Activated CD8-positive, alpha-beta T cell treated with anti-CD3 and anti-CD28 coated beads for 36 hours (primary cell): ENCODE results near the gene CANT1. TPM values are rescaled to one million over a fixed set of nuclear protein-coding genes. Genes with fewer than 3 reads are reported as not detected.

Experiments
- ATAC-seq: fragments of 200-7000 bp; cut with Tn5 transposase; one replicate; pipeline ENCODE4 v1.10.0; 2021; ENCODE audit warnings: mild to moderate bottlenecking, moderate library complexity
- CTCF ChIA-PET: fragments of 350-600 bp; sonication (Branson Sonifier 250); formaldehyde crosslinking; loops from one replicate; lab custom pipeline; 2021; ENCODE audit warnings: antibody characterized with exemption; lab: Charles Lee
- POLR2A ChIA-PET: fragments of 350-600 bp; sonication (Branson Sonifier 250); formaldehyde crosslinking; loops from one replicate; lab custom pipeline; 2021; ENCODE audit warnings: antibody characterized with exemption; lab: Charles Lee
- DNase-seq: peaks from one replicate; pipeline ENCODE4 v3.0.0-alpha.2; 2020
- H3K27ac Mint-ChIP-seq: one replicate; pipeline ENCODE4 v1.8.0; 2021; ENCODE audit warnings: mild to moderate bottlenecking, mixed read lengths
- H3K27me3 Mint-ChIP-seq: one replicate; pipeline ENCODE4 v1.8.0; 2021; ENCODE audit warnings: mixed read lengths
- H3K36me3 Mint-ChIP-seq: one replicate; pipeline ENCODE4 v1.8.0; 2021; ENCODE audit warnings: low read depth, mixed read lengths
- H3K4me1 Mint-ChIP-seq: one replicate; pipeline ENCODE4 v1.8.0; 2021; ENCODE audit warnings: low read depth, mixed read lengths
- H3K4me3 Mint-ChIP-seq: one replicate; pipeline ENCODE4 v1.8.0; 2021; ENCODE audit warnings: mild to moderate bottlenecking, moderate library complexity, mixed read lengths
- H3K9me3 Mint-ChIP-seq: one replicate; pipeline ENCODE4 v1.8.0; 2021; ENCODE audit warnings: mixed read lengths
- CTCF ChIP-seq: fragments of 200-600 bp; IDR thresholded peaks from one replicate; pipeline ENCODE4 v1.8.0; 2022; ENCODE audit warnings: antibody characterized with exemption, mild to moderate bottlenecking
- intact Hi-C: fragments of 100-400 bp; cut with micrococcal nuclease; formaldehyde crosslinking; loops from one replicate; pipeline ENCODE4 v1.10.0; 2022
- total RNA-seq, 2 experiments: library from RNA; stranded (reverse); gene quantifications; one replicate each; pipeline ENCODE4 v1.2.3, GENCODE V29; 2021

The CANT1 gene
- total RNA-seq, 2 experiments from 2014 or later, result 41.4 to 48.2 TPM

GRCh38 chr17:78944956-78945355, 64.6 kb downstream of the CANT1 start:
- ChIA-PET CTCF (interaction anchor here (1.1 kb wide), 2 partner anchors 101 to 120 kb away, joined by 3 read pairs; no protein-coding TSS in a partner anchor), POLR2A (no interaction called here)
- ATAC-seq, result no peak
- H3K27ac Mint-ChIP-seq, result no peak overlapping the region
- no peak overlapping the region for H3K4me3 Mint-ChIP-seq
- no peaks in the 10 kb centered on the region for H3K36me3 Mint-ChIP-seq
- intact Hi-C loops, result no loop called here
- no peak for TF ChIP-seq CTCF
- H3K9me3 Mint-ChIP-seq, result peaks cover 4% of the 10 kb centered on the region
- H3K4me1 Mint-ChIP-seq, result no peaks in the 10 kb centered on the region
- H3K27me3 Mint-ChIP-seq, result no peaks in the 10 kb centered on the region
- DNase-seq, result no peak

- intact Hi-C loops, result no loop called here
- POLR2A ChIA-PET, result no interaction called here
- no peak overlapping the region for H3K27ac Mint-ChIP-seq
- no peaks in the 10 kb centered on the region for H3K36me3 Mint-ChIP-seq
- H3K4me3 Mint-ChIP-seq, result no peak overlapping the region
- ATAC-seq (no peak), DNase-seq (no peak)
- no peak for TF ChIP-seq CTCF
- CTCF ChIA-PET, result interaction anchor here (1.1 to 2.4 kb wide), 3 partner anchors 27 to 121 kb away, joined by 3 to 10 read pairs (median 3); no protein-coding TSS in a partner anchor
- H3K27me3 Mint-ChIP-seq, result no peaks in the 10 kb centered on the region
- H3K4me1 Mint-ChIP-seq, result no peaks in the 10 kb centered on the region
- H3K9me3 Mint-ChIP-seq, result no peaks in the 10 kb centered on the region
These were observed 65.5 kb downstream of the CANT1 start for GRCh38 chr17:78944026-78944425.

Other genes starting within 250 kb of the CANT1 start
- 10 to 100 TPM; 95.1 to 96.0 TPM for gene CYTH1, start 227.5 kb downstream of the CANT1 start, total RNA-seq
- gene USP36, start 168.9 kb downstream of the CANT1 start, total RNA-seq, result 10 to 100 TPM; 86.3 to 93.2 TPM
- gene CEP295NL, start 106.6 kb downstream of the CANT1 start, total RNA-seq, result under 1 TPM in 1 of 2 experiments, not detected in 1; 0.18 TPM
- gene TIMP2, start 84.4 kb downstream of the CANT1 start, total RNA-seq, result 1 to 10 TPM; 2.4 to 2.5 TPM
- 10 to 100 TPM; 41.4 to 50.8 TPM for gene LGALS3BP, start 29.8 kb downstream of the CANT1 start, total RNA-seq
- gene C1QTNF1, start 14.4 kb upstream of the CANT1 start, total RNA-seq, result under 1 TPM; 0.13 to 0.14 TPM
- 10 to 100 TPM; 41.3 to 41.8 TPM for gene ENGASE, start 65.1 kb upstream of the CANT1 start, total RNA-seq